GM13977 (cell line): Measurements from ENCODE around the gene MAPKAPK3.
"Not testable (repeated sequence)": the region's sequence is repeated elsewhere in the genome, so short reads cannot be mapped to it uniquely, and the experiment has no call there.

Source experiments
- DNase-seq: peaks from one replicate; pipeline ENCODE4 v3.0.0; 2012; ENCODE audit warnings: low spot score
- in situ Hi-C: fragments of 300-500 bp; cut with MboI; formaldehyde crosslinking; loops from one replicate; pipeline ENCODE4 v1.12.0; 2022; ENCODE audit warnings: low sequenced_read_pairs, low pct_unique_long_range_greater_than_20kb, mixed read lengths, inconsistent platforms; ENCODE audit not compliant: unreplicated experiment
- TF ChIP-seq, protein P1 (sequence below): IDR thresholded peaks from 2 replicates; pipeline ENCODE4 v1.5.1; 2012; ENCODE audit warnings: mild to moderate bottlenecking, control low read depth; ENCODE audit not compliant: insufficient read depth; ENCODE audit errors: extremely low read depth, missing control alignments

Gene MAPKAPK3

DNA sequence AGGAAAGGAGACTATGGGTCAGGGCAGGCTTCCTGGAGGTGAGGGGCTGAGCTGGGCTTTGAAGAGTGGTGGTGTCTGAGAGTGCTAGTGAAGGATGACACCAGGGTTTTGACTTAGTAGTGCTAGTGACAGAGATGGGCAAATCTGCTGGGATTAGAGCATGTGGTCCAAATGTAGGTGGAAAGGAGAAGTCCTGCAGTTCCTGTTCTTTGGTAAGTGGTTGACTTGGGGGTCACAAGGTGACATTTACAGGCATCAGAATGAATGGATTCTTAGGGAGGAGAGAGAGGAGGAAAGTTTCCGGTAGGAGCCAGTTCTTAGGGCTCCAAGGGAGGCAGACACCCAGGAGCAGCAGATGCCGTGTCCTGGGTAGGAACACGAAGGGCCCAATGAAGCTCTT lies 57.0 kb downstream of the MAPKAPK3 start:
- in situ Hi-C loops, result no loop called here
- TF ChIP-seq, protein P1, sequence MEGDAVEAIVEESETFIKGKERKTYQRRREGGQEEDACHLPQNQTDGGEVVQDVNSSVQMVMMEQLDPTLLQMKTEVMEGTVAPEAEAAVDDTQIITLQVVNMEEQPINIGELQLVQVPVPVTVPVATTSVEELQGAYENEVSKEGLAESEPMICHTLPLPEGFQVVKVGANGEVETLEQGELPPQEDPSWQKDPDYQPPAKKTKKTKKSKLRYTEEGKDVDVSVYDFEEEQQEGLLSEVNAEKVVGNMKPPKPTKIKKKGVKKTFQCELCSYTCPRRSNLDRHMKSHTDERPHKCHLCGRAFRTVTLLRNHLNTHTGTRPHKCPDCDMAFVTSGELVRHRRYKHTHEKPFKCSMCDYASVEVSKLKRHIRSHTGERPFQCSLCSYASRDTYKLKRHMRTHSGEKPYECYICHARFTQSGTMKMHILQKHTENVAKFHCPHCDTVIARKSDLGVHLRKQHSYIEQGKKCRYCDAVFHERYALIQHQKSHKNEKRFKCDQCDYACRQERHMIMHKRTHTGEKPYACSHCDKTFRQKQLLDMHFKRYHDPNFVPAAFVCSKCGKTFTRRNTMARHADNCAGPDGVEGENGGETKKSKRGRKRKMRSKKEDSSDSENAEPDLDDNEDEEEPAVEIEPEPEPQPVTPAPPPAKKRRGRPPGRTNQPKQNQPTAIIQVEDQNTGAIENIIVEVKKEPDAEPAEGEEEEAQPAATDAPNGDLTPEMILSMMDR, result no peak
- DNase-seq, result no peak

DNA sequence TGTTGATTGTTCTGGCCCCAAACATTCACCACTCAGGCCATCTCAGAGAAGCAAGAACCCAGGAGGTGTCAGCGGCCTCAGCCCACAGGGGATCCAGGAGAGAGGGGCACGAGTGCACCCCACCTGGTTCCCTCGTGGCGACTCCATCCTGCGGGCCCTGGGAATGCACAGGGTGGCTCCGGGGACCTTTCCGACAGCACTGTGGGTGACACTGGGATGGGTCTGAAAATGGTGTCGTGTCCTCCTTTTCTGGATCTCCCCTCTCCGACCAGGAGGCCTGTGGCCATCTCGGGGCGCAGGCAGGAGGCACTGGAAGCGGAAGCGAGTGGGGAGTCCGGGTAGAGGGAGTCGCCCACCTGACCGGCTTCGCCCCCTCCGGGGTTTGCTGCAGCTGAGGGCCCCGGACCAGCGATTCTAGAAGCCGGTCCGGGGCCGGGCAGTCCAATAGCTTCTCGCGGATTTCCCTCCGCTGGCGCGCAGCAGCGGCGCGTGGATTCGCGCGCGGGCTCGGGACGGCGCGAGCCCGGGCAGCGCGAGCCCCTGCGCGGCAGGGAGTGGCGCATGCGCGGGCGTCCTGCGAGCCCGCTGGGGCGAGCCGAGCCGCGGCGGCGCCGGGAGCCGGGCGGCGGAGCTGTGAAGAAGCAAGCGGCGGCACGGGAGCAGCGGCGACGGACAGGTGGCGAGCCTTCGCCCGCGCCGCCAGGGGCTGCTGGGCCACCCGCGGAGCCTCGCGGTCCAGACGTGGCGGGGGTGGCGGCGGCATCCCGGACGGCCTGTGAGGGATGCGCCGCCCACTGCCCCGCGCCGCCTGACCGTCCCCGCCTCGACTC lies 57.6 kb downstream of the MAPKAPK3 start, which contains the start of gene DOCK3:
DOCK3 (plus strand) TSS at position 579 of the 830 bp plus-strand sequence. CDS start 337 bp downstream, outside the sequence.
- TF ChIP-seq, protein P1, result peak; percentile 8
- peak; percentile 85 for DNase-seq
- in situ Hi-C loops, result no loop called here

DNA sequence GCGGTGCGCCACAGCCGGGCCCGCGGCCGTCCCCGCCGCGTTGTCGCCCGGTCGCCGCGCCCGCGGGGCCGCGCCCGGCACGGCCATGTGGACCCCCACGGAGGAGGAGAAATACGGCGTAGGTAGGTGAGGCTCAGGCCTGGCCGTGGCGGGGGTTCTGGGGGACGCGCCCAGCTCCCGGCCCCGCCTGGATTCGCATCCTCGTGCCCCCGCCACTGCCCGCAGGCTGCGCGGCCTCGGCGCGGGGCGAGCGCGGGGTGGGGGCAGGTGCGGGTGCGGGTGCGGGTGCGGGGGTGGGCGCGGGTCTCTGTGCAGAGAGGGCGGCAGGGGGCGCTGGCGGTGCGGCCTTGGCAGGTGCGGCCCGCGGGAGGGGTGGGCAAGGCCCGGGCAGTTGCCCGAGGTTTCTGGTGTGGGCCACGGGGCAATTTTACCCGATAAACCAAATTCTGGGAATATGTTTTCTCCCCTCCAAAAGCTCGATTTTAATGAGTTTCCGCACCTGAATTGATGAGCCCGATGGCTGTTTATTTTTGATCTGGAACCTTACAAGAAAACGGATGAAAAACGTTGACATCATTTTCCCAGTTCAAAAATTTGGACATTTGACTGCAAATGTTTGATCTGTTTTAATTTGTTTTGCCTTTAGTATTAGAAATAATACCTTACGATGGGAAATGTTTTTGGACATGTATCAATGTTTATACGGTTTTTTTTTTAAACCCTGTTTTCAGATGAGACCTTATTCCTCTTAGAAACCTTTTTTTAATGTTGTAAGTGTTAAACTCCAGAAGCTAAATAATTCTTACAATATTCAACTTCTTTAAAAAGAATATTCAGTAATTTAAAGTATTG lies 58.5 kb downstream of the MAPKAPK3 start:
- DNase-seq, result peak; percentile 57
- in situ Hi-C loops, result no loop called here
- TF ChIP-seq, protein P1, result peak; percentile 30

DNA sequence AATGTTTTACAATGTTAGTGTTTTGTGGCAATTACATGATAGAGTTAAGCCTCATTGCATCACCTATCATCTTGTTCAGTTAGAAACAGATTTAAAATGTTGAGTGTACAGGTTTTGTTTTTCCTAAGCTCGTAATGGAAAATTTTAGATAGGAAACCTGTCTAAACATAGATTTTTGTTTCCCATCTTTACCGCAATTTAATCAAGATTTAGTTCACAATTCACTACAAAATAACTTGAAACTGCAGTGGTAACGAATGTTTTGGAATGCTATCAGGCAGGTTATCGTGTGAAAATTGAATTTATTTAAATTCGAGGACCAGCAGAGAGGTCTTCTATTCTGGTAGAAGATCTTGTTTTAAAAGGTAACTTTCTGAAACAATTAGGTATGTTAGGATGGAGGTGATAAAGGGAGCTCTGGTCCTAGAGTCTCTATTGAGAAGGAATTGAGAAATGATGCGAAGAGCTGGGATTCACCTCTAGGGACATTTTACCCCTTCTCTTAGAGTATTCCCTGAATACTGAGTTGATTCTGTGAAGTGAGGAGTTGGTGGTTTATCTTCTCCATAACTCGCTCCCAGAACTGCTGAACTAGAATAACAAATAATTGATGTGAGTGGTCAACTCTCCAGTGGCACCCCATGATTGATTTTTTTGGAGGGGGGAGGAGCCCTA lies 59.2 kb downstream of the MAPKAPK3 start:
- TF ChIP-seq, protein P1, result no peak
- no peak for DNase-seq
- in situ Hi-C loops, result no loop called here

GRCh38 chr3:50687127-50687751 lies 70.3 kb downstream of the MAPKAPK3 start:
- no peak for DNase-seq
- in situ Hi-C loops, result no loop called here
- TF ChIP-seq, protein P1, result no peak

- TF ChIP-seq, protein P1, result no peak
These were observed 71.0 kb downstream of the MAPKAPK3 start for GRCh38 chr3:50687916-50688315.

DNA sequence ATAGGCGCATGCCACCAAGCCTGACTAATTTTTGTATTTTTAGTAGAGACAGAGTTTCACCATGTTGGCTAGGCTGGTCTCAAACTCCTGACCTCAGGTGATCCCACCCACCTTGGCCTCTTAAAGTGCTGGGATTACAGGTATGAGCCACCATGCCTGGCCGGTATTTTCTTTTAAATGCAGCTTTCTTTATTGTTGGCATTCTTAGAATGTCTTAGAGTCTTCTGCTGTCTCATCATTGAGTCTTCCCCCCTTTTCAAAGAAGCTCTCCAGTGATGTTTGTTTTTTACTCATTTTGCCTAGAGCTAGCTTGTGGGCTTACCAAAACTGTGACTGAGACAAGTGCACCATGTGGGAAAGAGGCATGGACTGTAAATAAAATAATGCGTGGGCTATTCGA lies 71.7 kb downstream of the MAPKAPK3 start:
- DNase-seq, in situ Hi-C loops: not testable (repeated sequence)

More at GRCh38 chr3:50687916-50688315, 71.0 kb downstream of the MAPKAPK3 start:
- in situ Hi-C loops, result no loop called here
- DNase-seq, result no peak
